Heart left ventricle (tissue), 13 donors: ENCODE data around the gene GPRASP2.
"Not testable (repeated sequence)": the region's sequence is repeated elsewhere in the genome, so short reads cannot be mapped to it uniquely, and the experiment has no call there.

Source experiments
- CTCF ChIP-seq, 12 donors: fragments of 200-600 bp; sonication (generic) in 4 of 12; IDR thresholded peaks; one replicate each; pipeline versions ENCODE4 v1.5.0 to v1.8.0; 2018 to 2022; ENCODE audit warnings: antibody characterized with exemption in 12 of 12, mild to moderate bottlenecking in 5 of 12
- POLR2A ChIP-seq, 2 donors: fragments of 450-650 bp; IDR thresholded peaks; one replicate each; pipeline ENCODE4 v1.6.1; 2017; ENCODE audit warnings: antibody characterized with exemption in 2 of 2, mild to moderate bottlenecking in 2 of 2, moderate library complexity in 2 of 2
- donor health status: ischemic (EF 13 %, LVEDD 7.1; RV severe dilation, severe dysfunction).
- donor health status: DM: no; HTN: yes; CAD: no.
- donor health status: DM: no; HTN: no; CAD: no.
- donor health status: ischemic (EF 25% LVEDD 6.9; RV normal size, moderate dysfunction).
- donor health status: ischemic (EF 25% LVEDD 5.7; RV mildly dilated, moderate dysfunction).
- donor health status: ischemic (EF 35%, LVEDD 5.7; RV mildly dilated, moderate dysfunction).
- donor health status: nonischemic (EF 11% LVEDD 7.7; RV severe dilation, severe dysfunction).
- donor health status: DM: yes; HTN: yes; CAD: no.
- donor health status: PGD.
- donor health status: ischemic (EF 29% LVEDD 5.4; RV normal size, mild dysfunction).
- donor health status: nonischemic (EF 23%, LVEDD 6.1; RV moderate dilation, normal function).

- TF ChIP-seq CTCF, POLR2A (IDR thresholded peaks at IDR 0.05): not testable (repeated sequence)
These were observed 45.2 kb upstream of the GPRASP2 start for GRCh38 chrX:102667034-102667433.
